Endothelial cell of umbilical vein (primary cell): ENCODE measurements around the gene KRTAP10-11. TPM values are rescaled to one million over a fixed set of nuclear protein-coding genes. Genes with fewer than 3 reads are reported as not detected.
"Not testable (repeated sequence)": the region's sequence is repeated elsewhere in the genome, so short reads cannot be mapped to it uniquely, and the experiment has no call there.

Experiments used
- BruUV-seq: library from RNA; stranded (reverse); fragments of 400-500 nt; replicated peaks from 2 replicates; lab custom pipeline; 2021; lab: Mats Ljungman, UMichigan
- CTCF ChIA-PET: fragments of 300-600, 350-600 bp; sonication (Branson Sonifier 250); formaldehyde crosslinking; loops from one replicate; lab custom pipeline; 2021; ENCODE audit warnings: antibody characterized with exemption, inconsistent platforms; lab: Charles Lee
- POLR2A ChIA-PET: fragments of 300-600, 350-600 bp; sonication (Branson Sonifier 250); formaldehyde crosslinking; loops from one replicate; lab custom pipeline; 2021; ENCODE audit warnings: antibody characterized with exemption, inconsistent platforms; lab: Charles Lee
- DNase-seq: peaks from one replicate; pipeline ENCODE4 v3.0.0-alpha.2; 2011; ENCODE audit warnings: low read depth, low spot score
- FAIRE-seq: peaks from 2 replicates; lab custom pipeline; 2011; peaks lifted over from hg19 to GRCh38; lab: Jason Lieb, UNC
- H2AFZ ChIP-seq: 2 replicates; pipeline ENCODE4 v1.6.0; 2012; ENCODE audit warnings: low read depth, low read length, control low read depth, inconsistent platforms
- H3K27ac ChIP-seq: 2 replicates; pipeline ENCODE4 v1.5.1; 2011; ENCODE audit warnings: low read depth, mild to moderate bottlenecking, control low read depth, low read length, moderate library complexity; ENCODE audit not compliant: insufficient read depth
- H3K27me3 ChIP-seq, 2 experiments: 2 replicates each; pipeline versions ENCODE4 v1.6.0 to v1.6.1; 2011; ENCODE audit warnings: low read length in 2 of 2, mixed read lengths in 1 of 2; ENCODE audit not compliant: control insufficient read depth in 2 of 2, insufficient read depth in 2 of 2
- H3K36me3 ChIP-seq, 2 experiments: 2 replicates in 1 of 2; 3 replicates in 1 of 2; pipeline ENCODE4 v1.5.1; 2011; ENCODE audit warnings: low read length in 2 of 2, mild to moderate bottlenecking in 1 of 2, moderate library complexity in 1 of 2; ENCODE audit not compliant: control insufficient read depth in 2 of 2, insufficient read depth in 2 of 2; ENCODE audit errors: extremely low read depth in 1 of 2
- H3K4me1 ChIP-seq: 3 replicates; pipeline ENCODE4 v1.5.1; 2011; ENCODE audit warnings: mild to moderate bottlenecking, low read length; ENCODE audit not compliant: control insufficient read depth, insufficient read depth; ENCODE audit errors: extremely low read depth
- H3K4me2 ChIP-seq: 2 replicates; pipeline ENCODE4 v1.6.1; 2011; ENCODE audit warnings: low read length, control low read depth, mixed read lengths; ENCODE audit not compliant: insufficient read depth
- H3K4me3 ChIP-seq, 3 experiments: fragments of 200-600 bp in 1 of 3; sonication (generic), shearing (Covaris generic) in 1 of 3; replicated peaks in 1 of 3; 2 replicates each; pipeline ENCODE4 v1.5.1; 2011 to 2016; ENCODE audit warnings: control low read depth in 3 of 3, low read length in 3 of 3, mild to moderate bottlenecking in 2 of 3, inconsistent platforms in 1 of 3, low read depth in 1 of 3, moderate library complexity in 1 of 3; ENCODE audit not compliant: insufficient read depth in 1 of 3
- H3K79me2 ChIP-seq: 2 replicates; pipeline ENCODE4 v1.6.0; 2012; ENCODE audit warnings: low read length, inconsistent platforms; ENCODE audit not compliant: control insufficient read depth, insufficient read depth
- H3K9ac ChIP-seq: replicated peaks from 2 replicates; pipeline ENCODE3; 2011; ENCODE audit warnings: low read length, control low read depth; ENCODE audit not compliant: insufficient read depth; ENCODE audit errors: extremely low read depth
- H3K9me1 ChIP-seq: replicated peaks from 3 replicates; pipeline ENCODE4 v1.6.0; 2011; ENCODE audit warnings: mild to moderate bottlenecking, low read length; ENCODE audit not compliant: control insufficient read depth, insufficient read depth; ENCODE audit errors: extremely low read depth
- H3K9me3 ChIP-seq: replicated peaks from 2 replicates; pipeline ENCODE4 v1.5.1; 2012; ENCODE audit warnings: low read length, inconsistent platforms; ENCODE audit not compliant: control insufficient read depth, insufficient read depth
- H4K20me1 ChIP-seq: replicated peaks from 2 replicates; pipeline ENCODE3; 2011; ENCODE audit warnings: mild to moderate bottlenecking, low read length; ENCODE audit not compliant: control insufficient read depth, insufficient read depth; ENCODE audit errors: extremely low read depth
- EZH2 ChIP-seq: IDR thresholded peaks from 2 replicates; pipeline ENCODE4 v1.6.1; 2012; ENCODE audit warnings: borderline replicate concordance, low read depth, mild to moderate bottlenecking, moderate library complexity, low read length, inconsistent platforms; ENCODE audit not compliant: severe bottlenecking
- FOS ChIP-seq: IDR thresholded peaks from 2 replicates; pipeline ENCODE4 v1.6.1; 2011; ENCODE audit warnings: mild to moderate bottlenecking, low read length, moderate library complexity, borderline replicate concordance; ENCODE audit not compliant: insufficient read depth
- GATA2 ChIP-seq: IDR thresholded peaks from 2 replicates; pipeline ENCODE4 v1.7.0; 2011; ENCODE audit warnings: low read depth, mild to moderate bottlenecking, moderate library complexity, mixed read lengths, low read length; ENCODE audit not compliant: insufficient read length, insufficient read depth
- JUN ChIP-seq: IDR thresholded peaks from 2 replicates; pipeline ENCODE4 v1.6.1; 2011; ENCODE audit warnings: borderline replicate concordance, low read depth; ENCODE audit not compliant: insufficient read length, insufficient read depth
- MYC ChIP-seq: IDR thresholded peaks from one replicate; pipeline ENCODE4 v1.6.1; 2011; ENCODE audit warnings: mild to moderate bottlenecking, low read depth, low read length
- POLR2A ChIP-seq: IDR thresholded peaks from 2 replicates; pipeline ENCODE4 v1.6.1; 2012; ENCODE audit warnings: low read depth, mild to moderate bottlenecking, control low read depth, low read length
- POLR2AphosphoS5 ChIP-seq: IDR thresholded peaks from 2 replicates; pipeline ENCODE4 v1.6.1; 2012; ENCODE audit warnings: low read depth, mild to moderate bottlenecking, control low read depth, low read length, moderate library complexity; ENCODE audit not compliant: insufficient read depth
- dilution Hi-C: fragments of 300-500 bp; cut with MboI; formaldehyde crosslinking; loops from one replicate; pipeline ENCODE4 v1.15.0; 2019; ENCODE audit warnings: low sequenced_read_pairs; ENCODE audit not compliant: extremely low pct_ligation_motif_present
- intact Hi-C: fragments of 100-400 bp; cut with micrococcal nuclease; formaldehyde crosslinking; loops from one replicate; pipeline ENCODE4 v1.10.0; 2022
- polyA plus RNA-seq, 4 experiments: library from polyadenylated mRNA; depleted of rRNA in 3 of 4; stranded (reverse) in 3 of 4; unstranded in 1 of 4; fragments of >200 nt; gene quantifications; 2 replicates each; pipeline versions ENCODE4 v1.2.1 to v1.2.3, GENCODE V29; 2011 to 2012; ENCODE audit warnings: missing spikeins in 1 of 4
- total RNA-seq: library from RNA; stranded (reverse); gene quantifications from 2 replicates; pipeline ENCODE4 v1.2.3, GENCODE V29; 2021
- TF ChIP-seq, protein P1 (sequence below): IDR thresholded peaks from 2 replicates; pipeline ENCODE4 v1.6.1; 2011; ENCODE audit not compliant: insufficient read depth, insufficient read length
- TF ChIP-seq, protein P2 (sequence below), 2 donors: IDR thresholded peaks; 1 replicate in 1 of 2; 2 replicates in 1 of 2; pipeline ENCODE4 v1.5.1; 2011; ENCODE audit warnings: low read length in 2 of 2, mild to moderate bottlenecking in 2 of 2, moderate library complexity in 2 of 2, control low read depth in 1 of 2, inconsistent platforms in 1 of 2, low read depth in 1 of 2; ENCODE audit not compliant: insufficient read depth in 1 of 2; ENCODE audit errors: extremely low read depth in 1 of 2

Gene KRTAP10-11
- total and polyA plus RNA-seq, 2 donors (not counting 3 experiments of a cell fraction or from before 2014, with no cell fraction given) = not detected

- dilution Hi-C loops = no loop called here
- TF ChIP-seq POLR2A (no peak), MYC (no peak), EZH2 (no peak), JUN (no peak), FOS (no peak), POLR2AphosphoS5 (no peak), GATA2 (no peak)
- TF ChIP-seq, protein P1, sequence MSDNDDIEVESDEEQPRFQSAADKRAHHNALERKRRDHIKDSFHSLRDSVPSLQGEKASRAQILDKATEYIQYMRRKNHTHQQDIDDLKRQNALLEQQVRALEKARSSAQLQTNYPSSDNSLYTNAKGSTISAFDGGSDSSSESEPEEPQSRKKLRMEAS = no peak
- TF ChIP-seq, protein P2, sequence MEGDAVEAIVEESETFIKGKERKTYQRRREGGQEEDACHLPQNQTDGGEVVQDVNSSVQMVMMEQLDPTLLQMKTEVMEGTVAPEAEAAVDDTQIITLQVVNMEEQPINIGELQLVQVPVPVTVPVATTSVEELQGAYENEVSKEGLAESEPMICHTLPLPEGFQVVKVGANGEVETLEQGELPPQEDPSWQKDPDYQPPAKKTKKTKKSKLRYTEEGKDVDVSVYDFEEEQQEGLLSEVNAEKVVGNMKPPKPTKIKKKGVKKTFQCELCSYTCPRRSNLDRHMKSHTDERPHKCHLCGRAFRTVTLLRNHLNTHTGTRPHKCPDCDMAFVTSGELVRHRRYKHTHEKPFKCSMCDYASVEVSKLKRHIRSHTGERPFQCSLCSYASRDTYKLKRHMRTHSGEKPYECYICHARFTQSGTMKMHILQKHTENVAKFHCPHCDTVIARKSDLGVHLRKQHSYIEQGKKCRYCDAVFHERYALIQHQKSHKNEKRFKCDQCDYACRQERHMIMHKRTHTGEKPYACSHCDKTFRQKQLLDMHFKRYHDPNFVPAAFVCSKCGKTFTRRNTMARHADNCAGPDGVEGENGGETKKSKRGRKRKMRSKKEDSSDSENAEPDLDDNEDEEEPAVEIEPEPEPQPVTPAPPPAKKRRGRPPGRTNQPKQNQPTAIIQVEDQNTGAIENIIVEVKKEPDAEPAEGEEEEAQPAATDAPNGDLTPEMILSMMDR (IDR thresholded peaks at IDR 0.05; ENCODE audit: extremely low read depth in 1 of 2, insufficient read depth in 1 of 2, low read depth in 1 of 2, low read length in 2 of 2) = no peak
- Histone ChIP-seq H3K4me3 (no peak overlapping the region), H3K27me3 (peaks cover 1 to 3% of the 10 kb centered on the region in 2 experiments), H3K9ac (no peak overlapping the region), H3K79me2 (no peaks in the 10 kb centered on the region), H3K36me3 (no peaks in the 10 kb centered on the region), H4K20me1 (no peaks in the 10 kb centered on the region), H3K9me1 (no peaks in the 10 kb centered on the region), H3K27ac (no peak overlapping the region), H3K4me1 (no peaks in the 10 kb centered on the region), H3K4me2 (no peak overlapping the region), H3K9me3 (peaks cover 5% of the 10 kb centered on the region), H2AFZ (no peak overlapping the region)
- ChIA-PET CTCF (interaction anchor here (1.4 kb wide), 1 partner anchor 10 kb away, joined by 5 read pairs; no protein-coding TSS in a partner anchor), POLR2A (no interaction called here)
- BruUV-seq = no TSS peak
- intact Hi-C loops = loop anchor here (5.0 kb wide), 1 partner anchor 47 kb away; no protein-coding TSS in a partner anchor
- no peak for DNase-seq
- no peak for FAIRE-seq
Observed at GRCh38 chr21:44609193-44609592, 37.0 kb upstream of the KRTAP10-11 start.

DNA sequence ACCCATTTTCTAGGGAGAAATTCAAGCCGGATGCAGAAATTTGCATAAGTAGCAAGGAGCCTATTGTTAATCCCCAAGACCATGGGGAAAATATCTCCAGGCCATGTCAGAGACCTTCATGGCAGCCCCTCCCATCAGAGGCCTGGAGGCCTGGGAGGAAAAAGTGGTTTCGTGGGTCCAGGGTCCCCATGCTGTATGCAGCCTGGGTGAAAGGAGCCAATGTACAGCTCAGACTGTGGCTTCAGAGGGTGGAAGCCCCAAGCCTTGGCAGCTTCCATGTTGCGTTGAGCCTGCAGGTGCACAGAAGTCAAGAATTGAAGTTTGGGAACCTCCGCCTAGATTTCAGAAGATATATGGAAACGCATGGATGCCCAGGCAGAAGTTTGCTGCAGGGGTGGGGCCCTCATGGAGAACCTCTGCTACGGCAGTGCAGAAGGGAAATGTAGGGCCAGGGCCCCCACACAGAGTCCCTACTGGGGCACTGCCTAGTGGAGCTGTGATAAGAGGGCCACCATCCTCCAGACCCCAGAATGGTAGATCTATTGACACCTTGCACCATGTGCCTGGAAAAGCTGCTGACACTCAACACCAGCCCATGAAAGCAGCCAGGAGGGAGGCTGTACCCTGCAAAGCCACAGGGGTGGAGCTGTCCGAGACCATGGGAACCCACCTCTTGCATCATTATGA, 35.9 kb upstream of the KRTAP10-11 start:
- H3K4me2 ChIP-seq, BruUV-seq, H3K4me1 ChIP-seq, DNase-seq, H3K9ac ChIP-seq, H3K36me3 ChIP-seq, H3K9me3 ChIP-seq, FAIRE-seq, H3K4me3 ChIP-seq, dilution Hi-C loops, H3K27me3 ChIP-seq, H3K27ac ChIP-seq, H4K20me1 ChIP-seq, intact Hi-C loops, H3K9me1 ChIP-seq, CTCF ChIA-PET, POLR2A ChIA-PET, H2AFZ ChIP-seq, H3K79me2 ChIP-seq: not testable (repeated sequence)
